Activated CD4-positive, alpha-beta T cell treated with anti-CD3 and anti-CD28 coated beads for 4 hours (primary cell): ENCODE results near the gene PPP1R18.
"Not testable (repeated sequence)": the region's sequence is repeated elsewhere in the genome, so short reads cannot be mapped to it uniquely, and the experiment has no call there.

Experiments
- DNase-seq, 2 donors: peaks; one replicate each; pipeline ENCODE4 v3.0.0-alpha.2; 2020

Gene PPP1R18, protein sequence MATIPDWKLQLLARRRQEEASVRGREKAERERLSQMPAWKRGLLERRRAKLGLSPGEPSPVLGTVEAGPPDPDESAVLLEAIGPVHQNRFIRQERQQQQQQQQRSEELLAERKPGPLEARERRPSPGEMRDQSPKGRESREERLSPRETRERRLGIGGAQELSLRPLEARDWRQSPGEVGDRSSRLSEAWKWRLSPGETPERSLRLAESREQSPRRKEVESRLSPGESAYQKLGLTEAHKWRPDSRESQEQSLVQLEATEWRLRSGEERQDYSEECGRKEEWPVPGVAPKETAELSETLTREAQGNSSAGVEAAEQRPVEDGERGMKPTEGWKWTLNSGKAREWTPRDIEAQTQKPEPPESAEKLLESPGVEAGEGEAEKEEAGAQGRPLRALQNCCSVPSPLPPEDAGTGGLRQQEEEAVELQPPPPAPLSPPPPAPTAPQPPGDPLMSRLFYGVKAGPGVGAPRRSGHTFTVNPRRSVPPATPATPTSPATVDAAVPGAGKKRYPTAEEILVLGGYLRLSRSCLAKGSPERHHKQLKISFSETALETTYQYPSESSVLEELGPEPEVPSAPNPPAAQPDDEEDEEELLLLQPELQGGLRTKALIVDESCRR

DNA sequence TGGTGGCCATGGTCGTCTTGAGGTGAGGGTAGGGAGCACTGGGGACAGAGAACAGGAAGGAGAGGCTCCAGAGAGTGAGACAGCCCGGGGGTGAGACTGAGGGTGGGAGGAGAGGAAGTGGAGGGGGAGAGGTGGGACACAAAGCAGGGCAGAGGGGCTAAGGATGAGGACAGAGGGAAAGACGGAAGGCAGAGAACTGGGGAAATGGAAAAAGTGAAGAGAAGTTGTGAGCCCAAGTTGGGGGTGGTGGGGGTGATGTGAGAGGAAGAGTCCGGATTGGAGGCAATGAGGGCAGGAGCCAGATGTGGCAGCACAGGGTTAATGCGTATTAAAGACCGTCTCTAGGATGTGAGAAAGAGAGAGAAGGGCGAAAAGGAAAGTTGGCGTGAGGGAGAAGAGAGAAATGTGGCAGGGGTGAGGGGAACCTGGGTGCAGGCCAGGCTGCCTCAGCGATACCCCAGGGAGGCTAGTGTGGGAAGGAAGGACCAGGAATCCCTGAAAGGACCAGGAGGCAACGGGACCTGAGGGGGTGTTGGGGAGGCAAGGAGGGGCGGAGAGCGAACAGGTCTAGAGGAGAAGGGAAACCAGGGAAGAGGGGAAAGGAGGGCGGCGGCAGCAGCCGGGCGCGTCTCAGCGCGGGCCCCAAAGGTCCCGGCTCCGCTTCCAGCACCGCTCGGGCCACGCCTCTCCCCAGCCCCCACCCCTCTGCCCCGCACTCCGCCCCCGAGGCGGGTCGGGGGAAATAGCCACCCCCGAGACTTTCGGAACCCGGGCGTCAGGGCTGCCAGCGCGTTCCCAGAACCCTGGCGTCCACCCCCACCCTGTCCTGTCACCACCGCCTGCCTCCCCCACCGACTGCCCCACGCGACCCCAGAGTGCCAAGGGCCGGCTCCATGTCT is at the start of gene PPP1R18:
TSS of gene PPP1R18 (minus strand) at position 637 of the 899 bp plus-strand sequence. CDS start at position 10, 627 bp downstream.
- peak; percentile 83 to 87 for DNase-seq

DNA sequence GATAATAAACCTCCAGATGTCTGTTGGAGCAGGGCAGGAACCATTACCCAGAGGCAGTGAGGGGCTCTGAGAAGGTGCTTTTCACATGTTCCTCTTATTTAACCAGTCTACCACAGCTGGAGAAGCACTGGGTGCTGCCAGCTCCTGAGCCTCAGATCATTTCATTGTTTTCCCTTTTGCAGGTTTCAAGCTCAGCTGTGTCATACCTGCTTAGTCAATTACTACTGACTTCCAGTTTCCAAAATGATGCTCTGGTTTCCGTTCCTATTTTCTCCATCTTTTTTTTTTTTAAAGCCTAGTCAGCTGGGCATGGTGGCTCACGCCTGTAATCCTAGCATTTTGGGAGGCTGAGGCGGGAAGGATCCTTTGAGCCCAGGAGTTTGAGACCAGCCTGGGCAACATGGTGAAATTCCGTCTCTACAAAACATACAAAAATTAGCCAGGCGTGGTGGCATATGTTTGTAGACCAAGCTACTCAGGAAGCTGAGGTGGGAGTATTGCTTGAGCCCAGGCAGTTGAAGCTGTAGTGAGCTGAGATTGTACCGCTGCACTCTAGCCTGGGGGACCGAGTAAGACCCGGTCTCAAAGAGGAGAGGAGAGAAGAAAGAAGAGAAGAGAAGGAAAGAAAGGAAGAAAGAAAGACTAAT is 49.3 kb upstream of the PPP1R18 start:
- no peak for DNase-seq

DNA sequence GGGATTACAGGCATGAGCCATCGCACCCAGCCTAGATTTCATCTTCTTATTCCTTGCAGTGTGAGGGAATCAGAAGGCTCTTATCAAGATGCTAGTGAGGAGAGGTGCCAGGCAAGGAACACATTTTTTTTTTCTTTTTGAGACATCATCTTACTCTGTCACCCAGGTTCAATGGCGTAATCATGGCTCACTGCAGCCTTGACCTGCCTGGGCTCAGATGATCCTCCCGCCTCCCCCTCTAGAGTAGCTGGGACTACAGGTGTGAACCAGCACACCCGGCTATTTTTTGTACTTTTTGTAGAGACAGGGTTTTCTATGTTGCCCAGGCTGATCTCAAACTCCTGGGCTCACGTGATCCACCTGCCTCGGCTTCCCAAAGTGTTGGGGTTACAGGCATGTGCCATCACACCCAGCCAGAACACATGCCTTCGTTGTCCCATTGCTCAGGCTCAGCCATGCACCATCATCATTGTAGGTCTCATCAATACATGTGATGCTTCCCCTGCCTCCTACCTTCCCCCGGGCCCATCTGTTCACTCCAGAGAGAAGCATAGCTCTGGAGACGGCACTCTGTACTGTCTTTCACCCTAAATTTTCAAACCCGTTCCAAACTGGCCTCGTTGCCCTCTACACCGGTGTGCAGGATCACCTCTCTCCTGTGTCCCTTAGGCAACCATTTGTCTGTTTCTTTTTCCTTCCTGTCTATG is 45.9 kb upstream of the PPP1R18 start:
- no peak for DNase-seq

DNA sequence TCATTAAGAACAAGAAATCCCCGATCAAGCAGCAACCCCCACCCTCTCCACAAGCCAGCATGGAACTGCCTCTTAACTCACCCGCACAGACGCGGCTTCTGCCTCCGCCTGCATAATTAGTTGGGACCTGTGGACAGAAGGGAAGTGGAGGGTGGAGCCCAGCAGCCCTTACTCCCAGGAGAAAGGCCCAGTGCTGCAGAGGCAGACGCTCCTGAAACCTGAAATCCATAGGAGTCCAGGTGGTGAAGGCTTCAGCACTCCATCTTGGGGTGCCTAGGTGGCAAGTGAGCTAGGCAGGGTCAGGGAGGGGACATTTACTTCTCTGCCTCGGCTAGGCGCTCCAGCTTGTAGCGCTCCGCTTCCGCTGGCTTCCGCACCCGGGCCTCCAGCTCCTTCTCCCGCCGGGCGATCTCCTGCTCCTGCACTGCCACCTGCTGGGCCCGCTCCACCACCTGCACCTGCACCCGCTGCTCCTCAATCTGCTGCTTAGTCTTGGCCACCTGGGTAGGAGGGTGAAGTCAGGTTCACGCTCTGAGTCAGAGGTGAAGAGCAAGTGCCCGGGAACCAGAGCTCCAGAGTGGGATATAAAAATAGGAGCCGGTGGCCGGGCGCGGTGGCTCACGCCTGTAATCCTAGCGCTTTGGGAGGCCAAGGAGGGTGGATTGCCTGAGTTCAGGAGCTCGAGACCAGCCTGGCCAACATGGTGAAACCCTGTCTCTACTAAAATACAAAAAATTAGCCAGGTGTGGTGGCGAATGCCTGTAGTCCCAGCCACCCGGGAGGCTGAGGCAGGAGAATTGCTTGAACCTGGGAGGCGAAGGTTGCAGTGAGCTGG is 44.4 kb upstream of the PPP1R18 start:
- DNase-seq: peak; percentile 84 to 86

DNA sequence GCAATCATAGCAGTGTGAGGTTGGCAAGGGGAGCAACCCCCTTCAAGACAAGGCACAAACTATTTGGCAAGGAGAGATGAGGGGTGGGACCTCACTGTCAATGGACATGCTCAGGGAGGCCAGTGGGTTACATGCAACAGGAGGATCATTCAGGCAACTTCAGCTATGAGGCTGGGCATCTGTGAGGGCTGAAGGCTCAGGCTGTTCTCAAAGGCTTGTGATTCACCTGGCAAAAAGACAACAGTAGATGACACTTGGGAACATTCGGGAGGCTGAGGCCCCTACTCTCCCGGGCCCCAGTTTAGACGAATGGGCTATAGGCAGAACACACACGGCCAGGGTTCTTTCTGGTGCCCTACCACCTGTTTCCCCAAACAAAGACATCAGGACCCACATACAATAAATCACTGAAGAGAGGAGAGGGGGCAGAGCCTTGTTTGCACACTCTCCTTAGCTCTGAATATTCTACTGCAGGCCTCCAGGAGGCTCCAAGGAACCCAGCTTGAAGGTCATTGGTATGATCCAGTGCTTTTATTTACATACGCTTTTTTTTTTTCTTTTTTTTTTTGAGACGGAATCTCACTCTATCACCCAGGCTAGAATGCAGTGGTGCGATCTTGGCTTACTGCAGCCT is 41.6 kb upstream of the PPP1R18 start:
- no peak for DNase-seq

DNA sequence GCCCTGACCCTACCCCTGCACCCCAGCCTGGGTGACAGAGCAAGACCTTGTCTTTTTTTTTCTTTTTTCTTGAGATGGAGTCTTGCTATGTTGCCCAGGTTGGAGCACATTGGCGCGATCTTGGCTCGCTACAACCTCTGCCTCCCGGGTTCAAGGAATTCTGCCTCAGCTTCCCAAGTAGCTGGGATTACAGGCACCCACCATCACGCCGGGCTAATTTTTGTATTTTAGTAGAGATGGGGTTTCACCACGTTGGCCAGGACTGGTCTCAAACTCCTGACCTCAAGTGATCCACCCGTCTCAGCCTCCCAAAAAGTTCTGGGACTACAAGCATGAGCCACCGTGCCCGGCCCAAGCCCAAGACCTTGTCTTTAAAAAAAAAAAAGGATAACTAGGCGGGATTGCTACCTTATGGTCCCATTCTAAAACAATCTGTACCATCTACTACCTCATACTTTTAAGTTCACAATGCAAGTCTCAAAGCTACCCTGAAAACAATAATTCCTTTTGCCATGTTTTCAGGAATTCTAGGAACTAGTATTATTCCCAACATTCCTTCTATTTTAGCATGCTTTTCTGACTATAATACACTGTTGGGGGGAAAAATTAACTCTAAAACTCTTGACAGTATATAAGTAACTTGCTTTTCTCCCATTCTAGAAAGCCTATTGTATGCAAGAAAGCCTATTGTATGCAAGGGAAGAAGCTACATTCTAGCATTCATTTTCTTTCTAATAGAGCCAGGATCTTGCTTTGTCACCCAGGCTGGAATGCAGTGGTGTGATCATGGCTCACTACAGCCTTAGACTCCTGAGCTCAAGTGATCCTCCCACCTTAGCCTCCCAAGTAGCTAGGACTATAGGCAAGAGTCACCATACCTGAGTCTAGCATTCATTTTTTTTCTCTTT is 40.3 kb upstream of the PPP1R18 start:
- no peak for DNase-seq

DNA sequence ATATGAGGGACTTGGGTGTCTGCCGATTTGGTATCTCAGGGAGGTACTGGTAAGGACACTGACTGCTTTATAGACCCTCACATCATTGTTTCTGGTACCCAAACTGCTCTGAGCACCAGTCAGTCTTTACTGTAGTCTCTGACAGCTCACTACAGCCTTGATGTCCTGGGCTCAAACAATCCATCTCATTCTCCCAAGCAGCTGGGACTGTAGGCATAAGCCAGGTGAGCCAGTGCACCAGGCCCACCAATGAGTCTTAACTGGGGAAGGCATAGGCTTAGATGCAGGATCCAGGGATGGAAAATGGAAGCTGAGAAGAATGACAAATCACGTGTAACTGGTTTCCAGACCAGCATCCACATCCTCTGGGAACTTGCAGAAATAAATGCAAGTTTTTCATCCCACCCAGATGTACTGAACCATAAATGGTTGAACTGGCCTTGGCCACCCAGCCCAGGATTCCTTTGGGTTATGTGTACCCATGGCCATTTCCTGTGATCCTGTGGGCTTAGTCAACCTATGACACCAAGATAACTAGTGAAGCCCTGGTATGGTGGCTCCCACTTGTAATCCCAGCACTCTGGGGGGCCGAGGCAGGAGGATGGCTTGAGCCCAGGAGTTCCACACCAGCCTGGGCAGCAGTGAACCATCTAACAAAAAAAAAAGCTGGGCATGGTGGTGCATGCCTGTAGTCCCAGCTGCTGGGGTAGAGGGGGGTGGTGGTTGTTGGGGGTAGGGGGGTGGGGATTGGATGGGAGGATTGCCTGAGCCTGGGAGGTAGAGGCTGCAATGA is 39.5 kb upstream of the PPP1R18 start:
- no peak for DNase-seq

DNA sequence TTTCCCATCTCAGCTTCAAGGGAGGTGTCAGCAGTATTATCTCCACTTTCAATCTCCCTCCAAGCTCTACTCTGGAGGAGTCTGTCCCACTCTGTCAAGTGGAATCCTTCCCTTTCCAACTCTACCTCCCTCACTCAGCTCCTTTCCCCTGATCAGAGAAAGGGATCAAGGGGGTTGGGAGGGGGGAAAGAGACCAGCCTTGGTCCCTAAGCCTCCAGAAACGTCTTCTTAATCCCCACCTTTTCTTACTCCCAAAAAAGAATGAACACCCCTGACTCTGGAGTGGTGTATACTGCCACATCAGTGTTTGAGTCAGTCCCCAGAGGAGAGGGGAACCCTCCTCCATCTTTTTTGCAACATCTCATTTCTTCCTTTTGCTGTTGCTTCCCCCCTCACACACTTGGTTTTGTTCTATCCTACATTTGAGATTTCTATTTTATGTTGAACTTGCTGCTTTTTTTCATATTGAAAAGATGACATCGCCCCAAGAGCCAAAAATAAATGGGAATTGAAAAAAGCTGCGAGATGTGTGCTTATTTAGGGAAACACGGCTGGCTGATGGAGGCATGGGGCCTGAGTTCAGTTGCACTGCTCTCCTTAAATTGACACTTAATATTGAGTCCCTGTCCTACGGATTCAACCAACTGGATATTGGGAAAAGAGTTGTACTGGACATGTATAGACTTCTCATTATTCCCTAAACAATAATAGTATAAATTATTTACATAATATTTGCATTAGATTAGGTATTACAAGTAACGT is 38.6 kb upstream of the PPP1R18 start:
- DNase-seq: no peak

DNA sequence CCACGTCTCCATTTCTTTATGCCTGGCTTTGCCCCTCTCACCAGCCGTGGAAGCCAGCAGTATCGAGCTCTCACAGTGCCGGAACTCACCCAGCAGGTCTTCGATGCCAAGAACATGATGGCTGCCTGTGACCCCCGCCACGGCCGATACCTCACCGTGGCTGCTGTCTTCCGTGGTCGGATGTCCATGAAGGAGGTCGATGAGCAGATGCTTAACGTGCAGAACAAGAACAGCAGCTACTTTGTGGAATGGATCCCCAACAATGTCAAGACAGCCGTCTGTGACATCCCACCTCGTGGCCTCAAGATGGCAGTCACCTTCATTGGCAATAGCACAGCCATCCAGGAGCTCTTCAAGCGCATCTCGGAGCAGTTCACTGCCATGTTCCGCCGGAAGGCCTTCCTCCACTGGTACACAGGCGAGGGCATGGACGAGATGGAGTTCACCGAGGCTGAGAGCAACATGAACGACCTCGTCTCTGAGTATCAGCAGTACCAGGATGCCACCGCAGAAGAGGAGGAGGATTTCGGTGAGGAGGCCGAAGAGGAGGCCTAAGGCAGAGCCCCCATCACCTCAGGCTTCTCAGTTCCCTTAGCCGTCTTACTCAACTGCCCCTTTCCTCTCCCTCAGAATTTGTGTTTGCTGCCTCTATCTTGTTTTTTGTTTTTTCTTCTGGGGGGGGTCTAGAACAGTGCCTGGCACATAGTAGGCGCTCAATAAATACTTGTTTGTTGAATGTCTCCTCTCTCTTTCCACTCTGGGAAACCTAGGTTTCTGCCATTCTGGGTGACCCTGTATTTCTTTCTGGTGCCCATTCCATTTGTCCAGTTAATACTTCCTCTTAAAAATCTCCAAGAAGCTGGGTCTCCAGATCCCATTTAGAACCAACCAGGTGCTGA is 37.6 kb upstream of the PPP1R18 start:
- not testable (repeated sequence) for DNase-seq

DNA sequence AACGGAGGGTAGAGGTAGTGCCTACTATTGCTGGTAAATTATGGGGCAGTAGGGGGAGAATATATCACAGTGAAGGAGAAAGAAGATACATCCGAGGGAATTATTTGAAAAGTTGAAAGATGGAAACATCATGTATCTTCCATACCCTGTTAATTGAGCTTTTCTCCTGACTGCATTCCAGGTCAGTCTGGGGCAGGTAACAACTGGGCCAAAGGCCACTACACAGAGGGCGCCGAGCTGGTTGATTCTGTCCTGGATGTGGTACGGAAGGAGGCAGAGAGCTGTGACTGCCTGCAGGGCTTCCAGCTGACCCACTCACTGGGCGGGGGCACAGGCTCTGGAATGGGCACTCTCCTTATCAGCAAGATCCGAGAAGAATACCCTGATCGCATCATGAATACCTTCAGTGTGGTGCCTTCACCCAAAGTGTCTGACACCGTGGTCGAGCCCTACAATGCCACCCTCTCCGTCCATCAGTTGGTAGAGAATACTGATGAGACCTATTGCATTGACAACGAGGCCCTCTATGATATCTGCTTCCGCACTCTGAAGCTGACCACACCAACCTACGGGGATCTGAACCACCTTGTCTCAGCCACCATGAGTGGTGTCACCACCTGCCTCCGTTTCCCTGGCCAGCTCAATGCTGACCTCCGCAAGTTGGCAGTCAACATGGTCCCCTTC is 36.9 kb upstream of the PPP1R18 start:
- DNase-seq: not testable (repeated sequence)

DNA sequence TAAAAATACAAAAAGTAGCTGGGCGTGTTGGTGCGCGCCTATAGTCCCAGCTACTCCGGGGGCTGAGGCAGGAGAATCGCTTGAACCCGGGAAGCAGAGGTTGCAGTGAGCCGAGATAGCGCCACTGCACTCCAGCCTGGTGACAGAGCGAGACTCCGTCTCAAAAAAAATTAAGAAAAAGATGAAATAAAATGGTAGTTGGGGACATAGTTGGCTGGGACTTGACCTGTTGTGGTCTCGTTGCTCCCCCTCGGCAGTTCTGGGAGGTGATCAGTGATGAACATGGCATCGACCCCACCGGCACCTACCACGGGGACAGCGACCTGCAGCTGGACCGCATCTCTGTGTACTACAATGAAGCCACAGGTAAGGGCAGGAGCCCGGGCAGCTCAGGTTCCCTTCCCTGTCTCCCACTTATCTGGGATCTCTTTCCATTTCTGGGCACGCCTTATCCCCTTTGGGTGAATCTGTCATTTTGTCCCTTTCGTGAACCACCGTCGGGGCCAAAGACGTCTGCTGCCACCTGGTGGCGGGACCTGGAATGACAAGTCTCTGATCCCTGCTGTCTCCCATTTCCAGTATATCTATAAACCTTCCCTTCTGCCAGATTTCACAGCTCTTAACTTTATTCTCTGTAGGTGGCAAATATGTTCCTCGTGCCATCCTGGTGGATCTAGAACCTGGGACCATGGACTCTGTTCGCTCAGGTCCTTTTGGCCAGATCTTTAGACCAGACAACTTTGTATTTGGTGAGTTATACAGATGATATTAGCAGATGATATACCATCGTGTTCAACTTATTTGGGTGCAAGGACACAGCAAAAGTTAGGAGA is 36.1 kb upstream of the PPP1R18 start:
- DNase-seq: peak; percentile 77 to 86

DNA sequence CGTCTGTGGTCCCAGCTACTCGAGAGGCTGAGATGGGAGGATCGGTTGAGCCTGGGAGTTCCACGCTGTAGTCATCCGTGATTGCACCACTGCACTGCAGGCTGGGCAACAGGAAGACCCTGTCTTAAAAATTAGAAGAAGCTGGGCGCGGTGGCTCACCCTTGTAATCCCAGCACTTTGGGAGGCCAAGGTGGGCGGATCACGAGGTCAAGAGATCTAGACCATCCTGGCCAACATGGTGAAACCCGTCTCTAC is 35.5 kb upstream of the PPP1R18 start:
- DNase-seq: not testable (repeated sequence)

DNA sequence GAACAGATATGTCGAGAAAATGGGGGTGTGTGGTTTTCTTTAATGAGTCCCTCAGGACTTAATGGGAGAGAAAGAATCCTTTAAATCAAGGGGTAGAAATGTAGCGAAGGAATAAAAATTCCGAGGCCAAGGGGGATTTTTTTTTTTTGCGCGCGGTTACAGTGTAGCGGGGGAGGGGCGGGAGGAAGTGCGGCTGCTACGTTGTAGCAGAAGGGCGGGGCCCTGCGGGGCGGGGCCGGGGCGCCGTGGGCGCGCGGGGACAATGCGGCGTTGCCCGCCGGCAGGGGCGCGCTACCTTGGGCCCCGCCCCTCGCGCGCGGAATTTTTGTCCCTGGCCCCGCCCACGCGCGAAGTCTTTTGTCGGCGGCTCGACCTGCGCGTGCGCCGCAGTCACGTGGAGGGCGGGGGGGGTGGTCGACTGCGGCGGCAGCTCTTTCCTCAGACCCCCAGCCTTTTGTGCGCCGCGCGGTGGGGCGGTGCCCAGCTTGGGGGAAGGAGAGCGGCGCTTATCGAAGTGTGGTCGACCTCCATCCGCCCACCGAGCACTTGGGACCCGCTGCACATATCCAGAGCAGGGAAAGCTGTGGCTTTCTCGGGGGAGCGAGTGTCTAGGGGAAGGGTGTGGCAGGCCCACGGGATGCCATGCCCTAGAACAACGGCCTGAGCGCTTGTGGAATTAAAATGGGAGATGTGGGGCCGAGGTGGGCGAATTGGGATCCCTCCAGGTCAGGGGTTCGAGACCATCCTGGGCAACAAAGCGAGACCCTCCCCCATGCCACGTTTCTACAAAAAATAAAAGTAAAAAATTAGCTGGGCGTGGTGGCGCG is 35.0 kb upstream of the PPP1R18 start:
- DNase-seq: peak; percentile 98

DNA sequence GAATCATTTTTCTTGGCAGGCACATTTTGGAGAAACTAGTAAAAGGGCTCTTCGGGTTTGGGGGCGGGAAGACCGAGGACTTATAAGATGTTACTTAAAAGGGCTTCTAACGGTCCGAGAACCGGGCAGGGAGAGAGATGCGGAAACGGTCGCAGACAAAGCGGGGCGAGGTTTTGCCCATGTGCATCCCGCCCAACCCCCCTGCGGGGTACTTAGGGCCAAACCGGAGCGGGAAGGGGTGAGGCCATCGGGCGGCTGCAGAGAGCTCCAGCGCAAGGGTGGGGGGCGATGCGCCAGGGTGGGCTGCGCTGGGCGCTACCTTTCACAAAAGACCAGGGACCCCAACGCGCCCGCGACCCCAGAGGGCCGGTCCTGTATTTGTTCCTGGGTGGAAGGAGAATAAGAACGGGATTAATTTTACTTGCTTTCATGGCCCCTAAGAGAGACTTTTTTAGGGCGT is 34.3 kb upstream of the PPP1R18 start:
- DNase-seq: peak; percentile 51 to 65
